PFSK-1 (cell line): Measurements from ENCODE around the gene SPESP1.

ENCODE experiments used
- FOXP2 ChIP-seq: optimal IDR thresholded peaks from 2 replicates; pipeline ENCODE3; 2011; ENCODE audit warnings: borderline replicate concordance, control low read depth, inconsistent platforms; ENCODE audit not compliant: insufficient read depth; ENCODE audit errors: extremely low read length, extremely low read depth
- POLR2AphosphoS5 ChIP-seq: IDR thresholded peaks from 2 replicates; pipeline ENCODE4 v1.6.1; 2012; ENCODE audit warnings: low read depth, mild to moderate bottlenecking, control low read depth, low read length, moderate library complexity
- SIN3A ChIP-seq: IDR thresholded peaks from 2 replicates; pipeline ENCODE4 v1.6.1; 2012; ENCODE audit warnings: mild to moderate bottlenecking, low read length, moderate library complexity, borderline replicate concordance; ENCODE audit not compliant: insufficient read depth
- TAF1 ChIP-seq: IDR thresholded peaks from 2 replicates; pipeline ENCODE4 v1.6.1; 2012; ENCODE audit warnings: low read length, control low read depth, borderline replicate concordance; ENCODE audit not compliant: insufficient read depth

DNA sequence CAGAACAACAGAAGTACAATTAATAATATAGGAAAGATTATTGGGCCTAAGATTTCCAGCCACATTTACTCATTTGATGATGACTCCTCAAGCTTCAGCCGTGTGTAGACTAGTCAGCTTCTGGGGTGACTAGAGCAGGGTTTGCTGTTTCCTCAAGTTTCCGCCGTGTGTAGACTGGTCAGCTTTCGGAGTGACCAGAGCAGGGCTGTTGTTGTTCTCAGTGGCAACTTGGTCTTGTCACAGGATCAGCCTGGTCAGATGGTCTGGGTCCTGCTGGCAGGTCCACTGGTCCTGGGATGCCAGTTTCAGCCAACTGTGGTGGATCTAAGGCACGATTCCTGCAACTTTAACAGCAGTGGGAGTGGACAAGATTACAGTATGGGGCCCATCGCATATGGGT, 62.4 kb downstream of the SPESP1 start:
- TF ChIP-seq TAF1 (no peak), FOXP2 (no peak), POLR2AphosphoS5 (no peak), SIN3A (no peak)
